Smooth muscle cell (in vitro differentiated cells): ENCODE measurements around the gene SLC51A. TPM values are rescaled to one million over a fixed set of nuclear protein-coding genes. Genes with fewer than 3 reads are reported as not detected.

ENCODE experiments used
- DNase-seq: peaks from one replicate; lab custom pipeline; 2025; ENCODE audit not compliant: unreplicated experiment; lab: John Stamatoyannopoulos, UW
- H2AFZ ChIP-seq: fragments of 200-600 bp; sonication (generic); 2 replicates; pipeline ENCODE4 v1.6.0; 2016; ENCODE audit warnings: antibody characterized with exemption, low read depth, mild to moderate bottlenecking
- H3F3A ChIP-seq: fragments of 200-600 bp; sonication (generic); 2 replicates; pipeline ENCODE4 v1.6.0; 2017; ENCODE audit warnings: antibody characterized with exemption, low read depth
- H3K27ac ChIP-seq: fragments of 200-600 bp; sonication (generic); 2 replicates; pipeline ENCODE4 v1.5.1; 2016; ENCODE audit warnings: low read depth, mild to moderate bottlenecking
- H3K27me3 ChIP-seq: fragments of 200-600 bp; sonication (generic); 2 replicates; pipeline ENCODE4 v1.6.1; 2016; ENCODE audit warnings: low read depth, mild to moderate bottlenecking
- H3K36me3 ChIP-seq: fragments of 200-600 bp; sonication (generic); 2 replicates; pipeline ENCODE4 v1.5.1; 2016; ENCODE audit warnings: low read depth
- H3K4me1 ChIP-seq: fragments of 200-600 bp; sonication (generic); 2 replicates; pipeline ENCODE4 v1.5.1; 2016; ENCODE audit warnings: low read depth
- H3K4me2 ChIP-seq: fragments of 200-600 bp; sonication (generic); 2 replicates; pipeline ENCODE4 v1.6.0; 2016; ENCODE audit warnings: mild to moderate bottlenecking
- H3K4me3 ChIP-seq: fragments of 200-600 bp; sonication (generic); 2 replicates; pipeline ENCODE4 v1.5.1; 2016; ENCODE audit warnings: mild to moderate bottlenecking
- H3K79me2 ChIP-seq: fragments of 200-600 bp; sonication (generic); 2 replicates; pipeline ENCODE4 v1.6.0; 2016; ENCODE audit warnings: low read depth, mild to moderate bottlenecking
- H3K9ac ChIP-seq: fragments of 200-600 bp; sonication (generic); 2 replicates; pipeline ENCODE4 v1.6.0; 2016; ENCODE audit warnings: low read depth
- H3K9me3 ChIP-seq: fragments of 200-600 bp; sonication (generic); replicated peaks from 2 replicates; pipeline ENCODE4 v1.5.1; 2016; ENCODE audit warnings: low read depth
- H4K20me1 ChIP-seq: fragments of 200-600 bp; sonication (generic); 2 replicates; pipeline ENCODE4 v1.6.0; 2016; ENCODE audit warnings: low read depth
- CTCF ChIP-seq: fragments of 200-600 bp; sonication (generic); IDR thresholded peaks from 2 replicates; pipeline ENCODE4 v1.5.1; 2017; ENCODE audit warnings: borderline replicate concordance, mild to moderate bottlenecking, antibody characterized with exemption; ENCODE audit not compliant: insufficient read depth, poor library complexity, severe bottlenecking
- WGBS: methylation state at CpG from one replicate; pipeline ENCODE4 v1.1.7; 2016; ENCODE audit warnings: low lambda C conversion rate; 5-methylcytosine and 5-hydroxymethylcytosine counted together
- polyA plus RNA-seq: library from polyadenylated mRNA; unstranded; fragments of >200 nt; fragmentation: Nextera tagmentation; extraction: Ambion mirVana; gene quantifications from 2 replicates; pipeline ENCODE4 v1.2.1, GENCODE V29; 2016
- total RNA-seq: library from RNA; depleted of rRNA; stranded (reverse); fragments of >200 nt; gene quantifications from 2 replicates; pipeline ENCODE4 v1.2.3, GENCODE V29; 2014

Gene SLC51A
- total and polyA plus RNA-seq, 2 experiments from 2014 or later: 1.8 TPM; not detected in 1

- DNase-seq: no peak
- Histone ChIP-seq H3K27me3 (peaks cover 9% of the 10 kb centered on the region), H2AFZ (no peak overlapping the region), H3K4me2 (no peak overlapping the region), H3K4me1 (peaks cover 3% of the 10 kb centered on the region), H3K79me2 (no peaks in the 10 kb centered on the region), H3K36me3 (no peaks in the 10 kb centered on the region), H3K9me3 (no peaks in the 10 kb centered on the region), H4K20me1 (no peaks in the 10 kb centered on the region), H3K27ac (no peak overlapping the region), H3F3A (no peaks in the 10 kb centered on the region), H3K9ac (no peak overlapping the region), H3K4me3 (no peak overlapping the region)
- whole genome bisulfite sequencing: 45% methylated on average over 20 of the region's 25 CpGs
- TF ChIP-seq CTCF: no peak
Measured at GRCh38 chr3:196216681-196217211, 412 bp downstream of the SLC51A start.

- WGBS: 96% methylated on average over 12 of the region's 12 CpGs
- H3K9ac ChIP-seq: no peak overlapping the region
- peaks cover 9% of the 10 kb centered on the region for H3K27me3 ChIP-seq
- no peak overlapping the region for H3K4me3 ChIP-seq
- peaks cover 3% of the 10 kb centered on the region for H3K4me1 ChIP-seq
- no peaks in the 10 kb centered on the region for H3K9me3 ChIP-seq
- H3K27ac ChIP-seq: no peak overlapping the region
- TF ChIP-seq CTCF: no peak
- no peaks in the 10 kb centered on the region for H3K79me2 ChIP-seq
- H2AFZ ChIP-seq: no peak overlapping the region
- H3K4me2 ChIP-seq: no peak overlapping the region
- H3K36me3 ChIP-seq: no peaks in the 10 kb centered on the region
- H4K20me1 ChIP-seq: no peaks in the 10 kb centered on the region
- no peak for DNase-seq
- no peaks in the 10 kb centered on the region for H3F3A ChIP-seq
Measured at GRCh38 chr3:196217307-196218154, 1.2 kb downstream of the SLC51A start.

GRCh38 chr3:196218155-196218712 lies 1.9 kb downstream of the SLC51A start:
- Histone ChIP-seq H3K4me3 (no peak overlapping the region), H3K27ac (no peak overlapping the region), H3K27me3 (peaks cover 9% of the 10 kb centered on the region), H3K79me2 (no peaks in the 10 kb centered on the region), H2AFZ (no peak overlapping the region), H4K20me1 (no peaks in the 10 kb centered on the region), H3K9ac (no peak overlapping the region), H3K9me3 (no peaks in the 10 kb centered on the region), H3K36me3 (no peaks in the 10 kb centered on the region), H3K4me1 (peaks cover 3% of the 10 kb centered on the region), H3K4me2 (no peak overlapping the region), H3F3A (no peaks in the 10 kb centered on the region)
- no peak for TF ChIP-seq CTCF
- WGBS: 92% methylated on average over 13 of the region's 13 CpGs
- DNase-seq: no peak
